ENCODE measurements around the gene TBCA.

TBCA gene

DNA sequence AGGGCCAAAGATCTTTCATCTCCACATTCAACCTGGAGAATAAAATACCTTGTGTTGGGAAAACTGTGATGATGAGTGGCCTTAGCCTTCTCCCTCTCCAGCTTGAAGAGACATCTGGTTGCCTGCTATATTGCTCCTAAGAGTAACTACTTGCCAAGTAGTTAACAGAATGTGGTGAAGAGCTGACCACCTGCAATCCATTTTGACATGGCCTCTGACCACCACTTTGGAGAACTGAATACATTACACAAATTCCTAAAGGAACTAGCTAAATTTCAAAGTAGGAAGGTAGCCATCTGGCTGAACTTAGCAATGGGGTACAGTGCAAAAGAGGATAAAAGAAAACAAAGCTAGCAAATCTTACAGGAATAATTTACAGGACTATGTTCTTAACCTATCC, 7.2 kb downstream of the TBCA start:
- Histone ChIP-seq H2AFZ (ENCODE audit: low read depth) (no peak overlapping the region), H3K36me3 (ENCODE audit: insufficient read depth) (peaks cover 4% of the 10 kb centered on the region; the same call in 1 of the 2 replicates), H3K4me1 (ENCODE audit: low read depth, poor library complexity, severe bottlenecking) (peaks cover 47% of the 10 kb centered on the region), H3K79me2 (ENCODE audit: insufficient read depth, low read depth) (peaks cover 95% of the 10 kb centered on the region), H4K20me1 (ENCODE audit: insufficient read depth) (peaks cover 38% of the 10 kb centered on the region), H3K4me2 (no peak overlapping the region), H3K4me3 (IDR thresholded peaks at IDR 0.05; ENCODE audit: insufficient read depth, low read depth, low read length) (no peak overlapping the region), H3K27ac (no peak overlapping the region), H3K27me3 (ENCODE audit: insufficient read depth, low read depth) (no peaks in the 10 kb centered on the region), H3K9ac (no peak overlapping the region)
- TF ChIP-seq, protein P1, sequence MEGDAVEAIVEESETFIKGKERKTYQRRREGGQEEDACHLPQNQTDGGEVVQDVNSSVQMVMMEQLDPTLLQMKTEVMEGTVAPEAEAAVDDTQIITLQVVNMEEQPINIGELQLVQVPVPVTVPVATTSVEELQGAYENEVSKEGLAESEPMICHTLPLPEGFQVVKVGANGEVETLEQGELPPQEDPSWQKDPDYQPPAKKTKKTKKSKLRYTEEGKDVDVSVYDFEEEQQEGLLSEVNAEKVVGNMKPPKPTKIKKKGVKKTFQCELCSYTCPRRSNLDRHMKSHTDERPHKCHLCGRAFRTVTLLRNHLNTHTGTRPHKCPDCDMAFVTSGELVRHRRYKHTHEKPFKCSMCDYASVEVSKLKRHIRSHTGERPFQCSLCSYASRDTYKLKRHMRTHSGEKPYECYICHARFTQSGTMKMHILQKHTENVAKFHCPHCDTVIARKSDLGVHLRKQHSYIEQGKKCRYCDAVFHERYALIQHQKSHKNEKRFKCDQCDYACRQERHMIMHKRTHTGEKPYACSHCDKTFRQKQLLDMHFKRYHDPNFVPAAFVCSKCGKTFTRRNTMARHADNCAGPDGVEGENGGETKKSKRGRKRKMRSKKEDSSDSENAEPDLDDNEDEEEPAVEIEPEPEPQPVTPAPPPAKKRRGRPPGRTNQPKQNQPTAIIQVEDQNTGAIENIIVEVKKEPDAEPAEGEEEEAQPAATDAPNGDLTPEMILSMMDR (conservative IDR thresholded peaks at IDR 0.05; ENCODE audit: low read depth, low read length) = no peak

DNA sequence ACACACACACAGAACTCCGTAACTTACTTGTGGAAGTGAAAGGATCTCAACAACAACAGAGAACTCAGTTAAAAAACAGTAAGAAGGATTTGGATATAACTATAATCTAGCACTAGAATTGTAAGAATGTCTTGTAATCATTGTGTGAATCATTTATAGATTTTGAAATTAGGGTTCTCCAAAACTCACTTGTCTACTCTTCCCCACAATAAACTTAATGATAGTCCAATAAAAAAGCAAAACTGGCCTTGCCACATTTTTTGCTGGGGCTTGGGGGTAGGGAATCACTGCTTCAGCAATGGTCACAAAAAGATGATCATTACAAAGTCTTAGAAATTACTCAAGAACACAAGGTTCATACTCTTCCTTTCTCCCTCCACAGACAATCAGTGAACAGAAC, 8.8 kb downstream of the TBCA start:
- Histone ChIP-seq H3K27ac (no peak overlapping the region), H4K20me1 (ENCODE audit: insufficient read depth) (peaks cover 35% of the 10 kb centered on the region), H3K27me3 (ENCODE audit: insufficient read depth, low read depth) (no peaks in the 10 kb centered on the region), H3K9ac (no peak overlapping the region), H3K79me2 (ENCODE audit: insufficient read depth, low read depth) (peaks cover 93% of the 10 kb centered on the region), H3K4me3 (IDR thresholded peaks at IDR 0.05; ENCODE audit: insufficient read depth, low read depth, low read length) (no peak overlapping the region), H3K36me3 (ENCODE audit: insufficient read depth) (peaks cover 4% of the 10 kb centered on the region; the same call in 1 of the 2 replicates), H3K4me2 (no peak overlapping the region), H2AFZ (ENCODE audit: low read depth) (no peak overlapping the region), H3K4me1 (ENCODE audit: low read depth, poor library complexity, severe bottlenecking) (peaks cover 33% of the 10 kb centered on the region)
- TF ChIP-seq, protein P1 (conservative IDR thresholded peaks at IDR 0.05; ENCODE audit: low read depth, low read length) = no peak

DNA sequence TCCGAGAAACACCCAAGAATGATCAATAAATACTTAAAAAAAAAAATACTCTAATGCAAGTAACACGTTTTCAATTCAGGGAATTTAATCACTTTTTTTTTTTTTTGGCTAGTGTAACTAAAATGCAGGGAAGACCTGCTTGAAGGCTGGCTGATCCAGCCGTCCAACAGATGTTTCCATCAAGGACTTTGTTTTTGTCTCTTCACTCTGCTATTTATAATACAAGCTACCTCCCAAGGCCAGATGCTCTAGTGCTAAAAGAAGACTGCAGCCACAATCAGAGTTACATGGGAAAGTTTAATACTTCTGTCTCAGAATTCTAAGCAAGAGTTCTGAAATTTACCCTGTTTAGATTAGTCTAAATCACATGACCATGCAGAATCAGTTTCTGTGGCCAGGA, 14.5 kb downstream of the TBCA start:
- TF ChIP-seq, protein P1 (conservative IDR thresholded peaks at IDR 0.05; ENCODE audit: low read depth, low read length) = no peak
- peaks cover 3% of the 10 kb centered on the region; the same call in 1 of the 2 replicates for H3K36me3 ChIP-seq (ENCODE audit: insufficient read depth)
- peaks cover 38% of the 10 kb centered on the region for H4K20me1 ChIP-seq (ENCODE audit: insufficient read depth)
- peaks cover 23% of the 10 kb centered on the region for H3K4me1 ChIP-seq (ENCODE audit: low read depth, poor library complexity, severe bottlenecking)
- H2AFZ ChIP-seq (ENCODE audit: low read depth) = no peak overlapping the region
- H3K27ac ChIP-seq = no peak overlapping the region
- no peaks in the 10 kb centered on the region for H3K27me3 ChIP-seq (ENCODE audit: insufficient read depth, low read depth)
- no peak overlapping the region for H3K4me3 ChIP-seq (IDR thresholded peaks at IDR 0.05; ENCODE audit: insufficient read depth, low read depth, low read length)
- H3K79me2 ChIP-seq (ENCODE audit: insufficient read depth, low read depth) = peaks cover 85% of the 10 kb centered on the region
- no peak overlapping the region for H3K9ac ChIP-seq
- no peak overlapping the region for H3K4me2 ChIP-seq

DNA sequence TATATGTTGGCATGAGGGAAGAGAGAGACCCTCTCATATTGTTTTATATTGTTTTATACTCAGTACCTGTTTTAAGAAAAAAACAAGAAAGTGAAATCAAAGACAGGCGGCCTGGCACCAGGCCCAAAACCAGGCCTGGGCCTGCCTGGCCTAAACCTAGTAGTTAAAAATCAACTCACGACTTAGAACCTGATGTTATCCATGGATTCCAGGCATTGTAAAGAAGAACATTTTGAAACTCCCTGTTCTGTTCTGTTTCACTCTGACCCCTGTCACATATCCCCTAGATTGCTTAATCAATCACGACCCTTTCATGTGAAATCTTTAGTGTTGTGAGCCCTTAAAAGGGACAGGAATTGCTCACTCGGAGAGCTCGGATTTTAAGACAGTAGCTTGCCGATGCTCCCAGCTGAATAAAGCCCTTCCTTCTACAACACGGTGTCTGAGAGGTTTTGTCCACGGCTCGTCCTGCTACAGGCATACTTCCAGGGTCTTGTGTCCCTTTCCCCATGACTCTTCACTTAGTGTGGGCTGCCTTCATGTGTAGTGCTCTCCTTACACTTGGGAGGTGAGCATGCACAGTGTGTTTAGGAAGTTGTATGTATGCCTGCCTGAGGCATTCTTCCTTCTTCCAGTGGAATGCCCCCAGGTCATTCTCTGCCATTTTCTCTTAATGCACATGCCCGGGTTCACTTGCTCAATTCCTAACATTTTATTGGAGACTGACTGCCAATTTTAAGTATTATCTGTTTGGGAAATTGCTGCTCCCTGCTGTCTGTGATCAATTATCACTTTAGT, 17.8 kb downstream of the TBCA start:
- Histone ChIP-seq H3K4me1 (ENCODE audit: low read depth, poor library complexity, severe bottlenecking) (peaks cover 23% of the 10 kb centered on the region), H3K4me2 (no peak overlapping the region), H3K36me3 (ENCODE audit: insufficient read depth) (peaks cover 3% of the 10 kb centered on the region; the same call in 1 of the 2 replicates), H2AFZ (ENCODE audit: low read depth) (no peak overlapping the region), H3K27ac (no peak overlapping the region), H4K20me1 (ENCODE audit: insufficient read depth) (peaks cover 38% of the 10 kb centered on the region), H3K79me2 (ENCODE audit: insufficient read depth, low read depth) (peaks cover 88% of the 10 kb centered on the region), H3K4me3 (IDR thresholded peaks at IDR 0.05; ENCODE audit: insufficient read depth, low read depth, low read length) (no peak overlapping the region), H3K27me3 (ENCODE audit: insufficient read depth, low read depth) (no peaks in the 10 kb centered on the region), H3K9ac (no peak overlapping the region)
- TF ChIP-seq, protein P1 (conservative IDR thresholded peaks at IDR 0.05; ENCODE audit: low read depth, low read length) = no peak
